Thyroid gland (tissue), 4 donors: Measurements from ENCODE around the gene THAP11.

Experiments used
- POLR2A ChIP-seq, 2 donors: fragments of 450-650 bp; IDR thresholded peaks; one replicate each; pipeline ENCODE4 v1.6.1; 2017; ENCODE audit warnings: antibody characterized with exemption in 2 of 2, mild to moderate bottlenecking in 2 of 2, moderate library complexity in 1 of 2
- TF ChIP-seq, protein P1 (sequence below), 6 experiments: fragments of 200-600 bp in 3 of 6; fragments of 450-650 bp in 3 of 6; sonication (generic) in 3 of 6; IDR thresholded peaks; one replicate each; pipeline ENCODE4 v1.5.1; 2016 to 2019; ENCODE audit warnings: antibody characterized with exemption in 6 of 6, mild to moderate bottlenecking in 2 of 6, inconsistent platforms in 1 of 6, moderate library complexity in 1 of 6

DNA sequence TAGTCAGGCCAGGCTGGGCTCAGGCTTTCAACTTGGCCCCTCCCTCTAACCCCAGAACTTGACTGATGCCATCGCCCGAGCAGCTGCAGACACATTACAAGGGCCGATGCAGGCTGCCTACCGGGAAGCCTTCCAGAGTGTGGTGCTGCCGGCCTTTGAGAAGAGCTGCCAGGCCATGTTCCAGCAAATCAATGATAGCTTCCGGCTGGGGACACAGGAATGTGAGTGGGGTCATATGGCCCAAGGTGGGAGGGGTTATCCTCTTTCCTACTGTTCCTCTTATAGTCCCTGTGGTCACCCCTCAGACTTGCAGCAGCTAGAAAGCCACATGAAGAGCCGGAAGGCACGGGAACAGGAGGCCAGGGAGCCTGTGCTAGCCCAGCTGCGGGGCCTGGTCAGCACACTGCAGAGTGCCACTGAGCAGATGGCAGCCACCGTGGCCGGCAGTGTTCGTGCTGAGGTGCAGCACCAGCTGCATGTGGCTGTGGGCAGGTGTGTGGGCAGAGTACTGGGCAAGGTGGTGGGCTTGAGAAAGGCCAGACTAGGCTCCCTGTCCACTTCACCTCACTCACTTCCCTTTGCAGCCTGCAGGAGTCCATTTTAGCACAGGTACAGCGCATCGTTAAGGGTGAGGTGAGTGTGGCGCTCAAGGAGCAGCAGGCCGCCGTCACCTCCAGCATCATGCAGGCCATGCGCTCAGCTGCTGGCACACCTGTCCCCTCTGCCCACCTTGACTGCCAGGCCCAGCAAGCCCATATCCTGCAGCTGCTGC lies 40.4 kb downstream of the THAP11 start:
- TF ChIP-seq, protein P1, sequence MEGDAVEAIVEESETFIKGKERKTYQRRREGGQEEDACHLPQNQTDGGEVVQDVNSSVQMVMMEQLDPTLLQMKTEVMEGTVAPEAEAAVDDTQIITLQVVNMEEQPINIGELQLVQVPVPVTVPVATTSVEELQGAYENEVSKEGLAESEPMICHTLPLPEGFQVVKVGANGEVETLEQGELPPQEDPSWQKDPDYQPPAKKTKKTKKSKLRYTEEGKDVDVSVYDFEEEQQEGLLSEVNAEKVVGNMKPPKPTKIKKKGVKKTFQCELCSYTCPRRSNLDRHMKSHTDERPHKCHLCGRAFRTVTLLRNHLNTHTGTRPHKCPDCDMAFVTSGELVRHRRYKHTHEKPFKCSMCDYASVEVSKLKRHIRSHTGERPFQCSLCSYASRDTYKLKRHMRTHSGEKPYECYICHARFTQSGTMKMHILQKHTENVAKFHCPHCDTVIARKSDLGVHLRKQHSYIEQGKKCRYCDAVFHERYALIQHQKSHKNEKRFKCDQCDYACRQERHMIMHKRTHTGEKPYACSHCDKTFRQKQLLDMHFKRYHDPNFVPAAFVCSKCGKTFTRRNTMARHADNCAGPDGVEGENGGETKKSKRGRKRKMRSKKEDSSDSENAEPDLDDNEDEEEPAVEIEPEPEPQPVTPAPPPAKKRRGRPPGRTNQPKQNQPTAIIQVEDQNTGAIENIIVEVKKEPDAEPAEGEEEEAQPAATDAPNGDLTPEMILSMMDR (IDR thresholded peaks at IDR 0.05) = no peak
- TF ChIP-seq POLR2A (IDR thresholded peaks at IDR 0.05) = no peak
